Omental fat pad (tissue), 4 donors: Measurements from ENCODE around the gene HMX2. TPM values are rescaled to one million over a fixed set of nuclear protein-coding genes. Genes with fewer than 3 reads are reported as not detected.
A peak's percentile ranks its signal among the peaks of the same experiment; 100 is the strongest.

ENCODE experiments used
- ATAC-seq: fragments of 150-250 bp; one replicate; pipeline ENCODE4 v1.9.1; 2016; ENCODE audit warnings: mild to moderate bottlenecking, moderate library complexity; ENCODE audit not compliant: low FRiP score
- DNase-seq: peaks from one replicate; pipeline ENCODE4 v3.0.0-alpha.2; 2019; ENCODE audit warnings: low spot score
- CTCF ChIP-seq, 3 donors: fragments of 450-650 bp; IDR thresholded peaks; one replicate each; pipeline ENCODE4 v1.5.1; 2016 to 2017; ENCODE audit warnings: antibody characterized with exemption in 3 of 3, mild to moderate bottlenecking in 3 of 3, moderate library complexity in 2 of 3
- total RNA-seq, 4 donors: library from RNA; depleted of rRNA; stranded (reverse); fragments of >200 nt; gene quantifications; one replicate each; pipeline ENCODE4 v1.1.0, GENCODE V29; 2016

The HMX2 gene
- total RNA-seq, 4 donors from 2014 or later = not detected

- DNase-seq (no peak), ATAC-seq (no peak)
- no peak for TF ChIP-seq CTCF (IDR thresholded peaks at IDR 0.05)
These were observed 30.1 kb upstream of the HMX2 start for GRCh38 chr10:123117644-123118417.

GRCh38 chr10:123119081-123119480 lies 28.9 kb upstream of the HMX2 start:
- no peak for TF ChIP-seq CTCF (IDR thresholded peaks at IDR 0.05)
- ATAC-seq (no peak), DNase-seq (no peak)

- ATAC-seq (no peak), DNase-seq (no peak)
- TF ChIP-seq CTCF (IDR thresholded peaks at IDR 0.05) = no peak
These were observed 21.7 kb upstream of the HMX2 start for GRCh38 chr10:123126246-123126645.

- no peak for TF ChIP-seq CTCF (IDR thresholded peaks at IDR 0.05)
- ATAC-seq = no peak
- no peak for DNase-seq
These were observed 18.2 kb upstream of the HMX2 start for GRCh38 chr10:123129618-123130271.

- peak in 2 of 3 donors; percentile 48 to 78 for TF ChIP-seq CTCF (IDR thresholded peaks at IDR 0.05)
- no peak for ATAC-seq
These were observed 15.1 kb upstream of the HMX2 start for GRCh38 chr10:123132576-123133477.

GRCh38 chr10:123133541-123134342 lies 14.2 kb upstream of the HMX2 start:
- TF ChIP-seq CTCF (IDR thresholded peaks at IDR 0.05) = no peak
- ATAC-seq (no peak), DNase-seq (no peak)

More at GRCh38 chr10:123132576-123133477, 15.1 kb upstream of the HMX2 start:
- peak; percentile 70 for DNase-seq
